Measurements from ENCODE around the gene RECQL5. TPM values are rescaled to one million over a fixed set of nuclear protein-coding genes. Genes with fewer than 3 reads are reported as not detected.

Gene RECQL5
- total RNA-seq, 4 donors from 2014 or later = 25.1 to 129 (median 80.3) TPM

DNA sequence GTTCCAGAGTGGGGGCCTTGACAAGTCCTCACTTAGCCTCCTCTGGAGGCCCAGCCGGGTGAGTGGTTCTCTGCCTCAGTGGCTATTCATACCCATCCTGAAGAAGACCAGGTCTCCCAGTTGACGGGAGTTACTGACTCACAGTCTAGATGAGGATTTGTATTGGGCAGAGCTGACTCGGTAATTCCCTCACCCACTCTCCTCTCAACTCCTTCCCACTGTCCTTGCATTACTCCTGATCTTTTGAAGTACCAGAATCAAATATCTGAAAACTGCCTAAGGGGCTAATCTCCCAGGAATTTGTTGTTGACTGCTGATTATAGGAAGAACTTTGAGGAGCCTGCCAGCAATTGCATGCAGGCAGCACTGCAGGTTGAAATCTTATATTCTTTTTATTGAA is 14.3 kb upstream of the RECQL5 start:
- H3K27me3 ChIP-seq = no peaks in the 10 kb centered on the region
- H3K4me1 ChIP-seq = peaks cover 13 to 50% (median 29%) of the 10 kb centered on the region in 4 donors
- peak overlapping the region in 3 of 4 donors; percentile 46 to 81 (median 79) for H3K27ac ChIP-seq
- intact Hi-C loops (cut with DNase I; ENCODE audit: low total_unique reads) (no loop called here), in situ Hi-C loops (cut with MboI; ENCODE audit: low pct_ligation_motif_present in 1 of 4, low pct_unique_long_range_greater_than_20kb in 1 of 4, low sequenced_read_pairs in 3 of 4) (no loop called here)
- H3K9me3 ChIP-seq = no peaks in the 10 kb centered on the region
- no peaks in the 10 kb centered on the region for H3K36me3 ChIP-seq
- DNase-seq = no peak
- no peak for TF ChIP-seq POLR2AphosphoS5 (IDR thresholded peaks at IDR 0.05)
- TF ChIP-seq EP300 (IDR thresholded peaks at IDR 0.05; ENCODE audit: low read depth) = no peak
- TF ChIP-seq, protein P1, sequence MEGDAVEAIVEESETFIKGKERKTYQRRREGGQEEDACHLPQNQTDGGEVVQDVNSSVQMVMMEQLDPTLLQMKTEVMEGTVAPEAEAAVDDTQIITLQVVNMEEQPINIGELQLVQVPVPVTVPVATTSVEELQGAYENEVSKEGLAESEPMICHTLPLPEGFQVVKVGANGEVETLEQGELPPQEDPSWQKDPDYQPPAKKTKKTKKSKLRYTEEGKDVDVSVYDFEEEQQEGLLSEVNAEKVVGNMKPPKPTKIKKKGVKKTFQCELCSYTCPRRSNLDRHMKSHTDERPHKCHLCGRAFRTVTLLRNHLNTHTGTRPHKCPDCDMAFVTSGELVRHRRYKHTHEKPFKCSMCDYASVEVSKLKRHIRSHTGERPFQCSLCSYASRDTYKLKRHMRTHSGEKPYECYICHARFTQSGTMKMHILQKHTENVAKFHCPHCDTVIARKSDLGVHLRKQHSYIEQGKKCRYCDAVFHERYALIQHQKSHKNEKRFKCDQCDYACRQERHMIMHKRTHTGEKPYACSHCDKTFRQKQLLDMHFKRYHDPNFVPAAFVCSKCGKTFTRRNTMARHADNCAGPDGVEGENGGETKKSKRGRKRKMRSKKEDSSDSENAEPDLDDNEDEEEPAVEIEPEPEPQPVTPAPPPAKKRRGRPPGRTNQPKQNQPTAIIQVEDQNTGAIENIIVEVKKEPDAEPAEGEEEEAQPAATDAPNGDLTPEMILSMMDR (IDR thresholded peaks at IDR 0.05) = no peak
- TF ChIP-seq POLR2A (IDR thresholded peaks at IDR 0.05) = no peak
- no peak overlapping the region for H3K4me3 ChIP-seq
- 81 to 92% methylated on average over 2 to 3 of the region's 3 CpGs for WGBS, 2 donors (ENCODE audit: low coverage in 1 of 2)

DNA sequence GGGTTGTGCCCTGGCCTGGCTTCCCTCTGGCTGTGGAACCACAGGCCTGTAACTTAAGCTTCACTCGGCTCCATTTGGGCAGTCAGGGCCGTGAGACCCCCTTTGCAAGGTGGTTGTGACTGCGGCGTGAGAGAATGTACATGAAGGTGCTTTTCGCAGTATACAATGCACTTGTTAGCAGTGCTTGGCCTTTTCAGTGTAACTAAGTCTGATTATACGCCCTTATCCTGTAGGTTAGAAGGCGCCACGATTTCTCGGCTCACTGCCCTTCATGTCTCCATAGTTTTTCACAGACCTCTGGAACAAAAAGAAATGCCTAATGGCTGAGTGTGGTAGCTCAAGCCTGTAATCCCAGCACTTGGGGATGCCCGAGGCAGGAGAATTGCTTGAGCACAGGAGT is 13.5 kb upstream of the RECQL5 start:
- H3K4me1 ChIP-seq = peaks cover 13 to 45% (median 26%) of the 10 kb centered on the region in 4 donors
- intact Hi-C loops (cut with DNase I; ENCODE audit: low total_unique reads) (no loop called here), in situ Hi-C loops (cut with MboI; ENCODE audit: low pct_ligation_motif_present in 1 of 4, low pct_unique_long_range_greater_than_20kb in 1 of 4, low sequenced_read_pairs in 3 of 4) (no loop called here)
- TF ChIP-seq POLR2AphosphoS5 (IDR thresholded peaks at IDR 0.05) (no peak), POLR2A (IDR thresholded peaks at IDR 0.05) (no peak), EP300 (IDR thresholded peaks at IDR 0.05; ENCODE audit: low read depth) (no peak)
- TF ChIP-seq, protein P1 (IDR thresholded peaks at IDR 0.05) = no peak
- WGBS, 2 donors (ENCODE audit: low coverage in 1 of 2) = 85 to 93% methylated on average over 5 to 10 of the region's 10 CpGs
- DNase-seq = no peak
- H3K27ac ChIP-seq = peak overlapping the region; percentile 46 to 81 (median 78)
- no peaks in the 10 kb centered on the region for H3K27me3 ChIP-seq
- no peak overlapping the region for H3K4me3 ChIP-seq
- H3K9me3 ChIP-seq = no peaks in the 10 kb centered on the region
- H3K36me3 ChIP-seq = no peaks in the 10 kb centered on the region

DNA sequence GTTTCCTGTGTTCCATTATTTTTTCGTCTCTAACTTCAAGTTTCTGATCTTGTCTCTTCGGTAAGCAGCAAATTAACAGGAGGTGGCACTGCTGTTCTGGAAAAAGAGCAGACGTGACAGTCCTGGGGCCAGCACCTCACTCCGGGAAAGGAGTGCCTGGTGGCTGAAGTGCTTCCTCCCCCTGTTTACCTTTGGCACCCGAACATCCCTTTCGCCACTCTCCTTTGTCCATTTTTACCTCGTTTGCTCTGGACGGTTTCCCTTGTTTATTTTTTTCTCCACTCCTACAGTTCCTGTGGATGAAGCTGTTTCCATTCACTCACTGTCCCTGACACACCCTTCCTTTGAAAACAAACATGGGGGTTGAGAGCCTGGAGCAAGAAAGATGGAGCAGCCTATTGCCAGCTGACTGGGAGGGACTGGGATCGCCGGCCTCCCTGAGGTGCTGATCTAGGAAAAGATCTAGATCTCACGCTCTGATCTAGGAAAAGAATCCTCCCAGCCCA is 12.8 kb upstream of the RECQL5 start:
- 50 to 57% methylated on average over 10 to 11 of the region's 11 CpGs for WGBS, 2 donors (ENCODE audit: low coverage in 1 of 2)
- TF ChIP-seq POLR2A (IDR thresholded peaks at IDR 0.05) (no peak), POLR2AphosphoS5 (IDR thresholded peaks at IDR 0.05) (no peak), EP300 (IDR thresholded peaks at IDR 0.05; ENCODE audit: low read depth) (no peak)
- TF ChIP-seq, protein P1 (IDR thresholded peaks at IDR 0.05) = peak in 4 of 5 experiments; percentile 14 to 72 (median 42)
- Histone ChIP-seq H3K27ac (peak overlapping the region; percentile 46 to 81 (median 78)), H3K27me3 (no peaks in the 10 kb centered on the region), H3K4me1 (peaks cover 10 to 45% (median 21%) of the 10 kb centered on the region in 4 donors), H3K4me3 (no peak overlapping the region), H3K9me3 (no peaks in the 10 kb centered on the region), H3K36me3 (no peaks in the 10 kb centered on the region)
- intact Hi-C loops (cut with DNase I; ENCODE audit: low total_unique reads) (no loop called here), in situ Hi-C loops (cut with MboI; ENCODE audit: low pct_ligation_motif_present in 1 of 4, low pct_unique_long_range_greater_than_20kb in 1 of 4, low sequenced_read_pairs in 3 of 4) (loop anchor here in 2 of 4 donors (10.0 kb wide), 1 partner anchor 65 kb away; no protein-coding TSS in a partner anchor)
- peak; percentile 60 for DNase-seq

DNA sequence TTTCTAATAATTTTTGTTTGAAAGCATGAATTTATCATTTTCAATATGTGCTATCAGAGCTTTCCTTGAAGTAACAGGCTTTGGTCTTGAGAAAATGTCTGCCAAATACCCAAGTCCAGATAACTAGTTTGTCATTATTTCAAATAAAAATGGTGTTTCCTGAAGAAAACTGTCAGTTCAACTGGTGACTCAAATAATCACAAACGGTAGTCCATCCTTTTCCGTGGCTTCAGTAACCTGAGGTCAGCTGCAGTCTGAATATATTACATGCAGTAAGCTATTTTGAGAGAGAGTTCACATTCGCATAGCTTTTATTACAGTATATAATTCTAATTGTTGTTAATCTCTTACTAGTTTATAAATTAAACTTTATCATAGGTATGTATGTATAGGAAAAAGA is 9.5 kb upstream of the RECQL5 start:
- Histone ChIP-seq H3K27ac (no peak overlapping the region), H3K27me3 (no peaks in the 10 kb centered on the region), H3K4me3 (no peak overlapping the region), H3K9me3 (no peaks in the 10 kb centered on the region), H3K4me1 (peaks cover 0 to 27% (median 9%) of the 10 kb centered on the region in 4 donors), H3K36me3 (peaks cover 0 to 24% (median 7%) of the 10 kb centered on the region in 4 donors)
- TF ChIP-seq, protein P1 (IDR thresholded peaks at IDR 0.05) = no peak
- TF ChIP-seq POLR2A (IDR thresholded peaks at IDR 0.05) = no peak
- no peak for TF ChIP-seq EP300 (IDR thresholded peaks at IDR 0.05; ENCODE audit: low read depth)
- no peak for TF ChIP-seq POLR2AphosphoS5 (IDR thresholded peaks at IDR 0.05)
- intact Hi-C loops (cut with DNase I; ENCODE audit: low total_unique reads) = no loop called here
- no peak for DNase-seq
- WGBS, 2 donors (ENCODE audit: low coverage in 1 of 2) = 62 to 78% methylated on average over 3 of the region's 3 CpGs
- in situ Hi-C loops (cut with MboI; ENCODE audit: low pct_ligation_motif_present in 1 of 4, low pct_unique_long_range_greater_than_20kb in 1 of 4, low sequenced_read_pairs in 3 of 4) = loop anchor here in 2 of 4 donors (10.0 kb wide), 1 partner anchor 68 kb away; no protein-coding TSS in a partner anchor
